K562 (cell line): ENCODE measurements around the gene CHST13.

Source experiments
- CTCF ChIP-seq, 3 experiments: IDR thresholded peaks in 2 of 3; conservative IDR thresholded peaks in 1 of 3; 2 replicates each; pipeline ENCODE4 v1.5.1; 2011 to 2012; ENCODE audit warnings: low read length in 3 of 3, mild to moderate bottlenecking in 3 of 3, control low read depth in 2 of 3, improper control_type of control experiment in 1 of 3, inconsistent platforms in 1 of 3, low read depth in 1 of 3, mixed read lengths in 1 of 3, moderate library complexity in 1 of 3; ENCODE audit not compliant: insufficient read depth in 2 of 3
- EP300 ChIP-seq: IDR thresholded peaks from 2 replicates; pipeline ENCODE4 v1.6.1; 2012; ENCODE audit warnings: low read length, improper control_type of control experiment
- EZH2 ChIP-seq: IDR thresholded peaks from 2 replicates; pipeline ENCODE4 v1.6.1; 2012; ENCODE audit warnings: low read depth, mild to moderate bottlenecking, inconsistent platforms, low read length, borderline replicate concordance
- ZBED1 ChIP-seq: IDR thresholded peaks from 2 replicates; pipeline ENCODE4 v1.6.1; 2014

DNA sequence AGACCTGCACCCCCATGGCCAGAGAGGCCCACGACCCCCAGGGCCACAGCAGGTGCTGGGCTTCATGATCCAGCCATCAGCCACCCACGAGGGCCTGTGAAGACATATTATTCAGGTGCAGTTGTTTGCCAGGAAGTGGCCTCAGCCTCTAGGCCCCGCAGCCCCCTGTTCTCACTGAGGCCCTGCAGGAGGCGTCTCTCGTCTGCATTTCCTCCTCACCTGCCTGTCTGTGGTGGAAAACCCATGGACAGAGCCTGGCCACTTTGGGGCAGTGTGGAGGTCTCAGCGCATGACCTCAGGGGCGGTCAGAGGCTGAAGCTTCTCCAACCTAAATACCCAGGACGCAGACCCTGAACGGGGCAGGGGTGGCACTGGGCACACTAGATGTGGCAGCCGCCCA is 25.0 kb upstream of the CHST13 start:
- peak; percentile 18 to 39 (median 21); a peak in 3 of 6 replicates for TF ChIP-seq CTCF (IDR thresholded peaks at IDR 0.05 in 2 of 3, conservative IDR thresholded peaks at IDR 0.05 in 1 of 3; ENCODE audit: insufficient read depth in 2 of 3, low read depth in 1 of 3, low read length in 3 of 3)
- TF ChIP-seq EZH2 = no peak
- no peak for TF ChIP-seq EP300
- TF ChIP-seq ZBED1 = no peak
